ENCODE measurements around the gene CDKN2B-AS1. TPM values are rescaled to one million over a fixed set of nuclear protein-coding genes. Genes with fewer than 3 reads are reported as not detected.

The CDKN2B-AS1 gene
- total RNA-seq, 1 donor from 2014 or later, result not detected

DNA sequence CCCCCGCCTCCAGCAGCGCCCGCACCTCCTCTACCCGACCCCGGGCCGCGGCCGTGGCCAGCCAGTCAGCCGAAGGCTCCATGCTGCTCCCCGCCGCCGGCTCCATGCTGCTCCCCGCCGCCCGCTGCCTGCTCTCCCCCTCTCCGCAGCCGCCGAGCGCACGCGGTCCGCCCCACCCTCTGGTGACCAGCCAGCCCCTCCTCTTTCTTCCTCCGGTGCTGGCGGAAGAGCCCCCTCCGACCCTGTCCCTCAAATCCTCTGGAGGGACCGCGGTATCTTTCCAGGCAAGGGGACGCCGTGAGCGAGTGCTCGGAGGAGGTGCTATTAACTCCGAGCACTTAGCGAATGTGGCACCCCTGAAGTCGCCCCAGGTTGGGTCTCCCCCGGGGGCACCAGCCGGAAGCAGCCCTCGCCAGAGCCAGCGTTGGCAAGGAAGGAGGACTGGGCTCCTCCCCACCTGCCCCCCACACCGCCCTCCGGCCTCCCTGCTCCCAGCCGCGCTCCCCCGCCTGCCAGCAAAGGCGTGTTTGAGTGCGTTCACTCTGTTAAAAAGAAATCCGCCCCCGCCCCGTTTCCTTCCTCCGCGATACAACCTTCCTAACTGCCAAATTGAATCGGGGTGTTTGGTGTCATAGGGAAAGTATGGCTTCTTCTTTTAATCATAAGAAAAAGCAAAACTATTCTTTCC lies 19.7 kb upstream of the CDKN2B-AS1 start:
- Mint-ChIP-seq H3K27ac (no peak overlapping the region), H3K9me3 (peaks cover 4% of the 10 kb centered on the region), H3K36me3 (no peaks in the 10 kb centered on the region), H3K27me3 (ENCODE audit: insufficient read depth, low read depth) (peaks cover 93% of the 10 kb centered on the region), H3K4me1 (peaks cover 15% of the 10 kb centered on the region), H3K4me3 (peak overlapping the region; percentile 84)
- H4K20me1 ChIP-seq (ENCODE audit: low read depth), result peaks cover 69% of the 10 kb centered on the region
- no peak overlapping the region for H3K9ac ChIP-seq
- H3F3A ChIP-seq (ENCODE audit: low read depth), result peaks cover 30% of the 10 kb centered on the region
- peak; percentile 88 for DNase-seq (ENCODE audit: low spot score)
- H3K36me3 ChIP-seq, result no peaks in the 10 kb centered on the region
- no peaks in the 10 kb centered on the region for H3K79me2 ChIP-seq (ENCODE audit: low read depth)
- H3K9me3 ChIP-seq (ENCODE audit: low read depth), result no peaks in the 10 kb centered on the region
- peak overlapping the region; percentile 82 for H3K4me2 ChIP-seq
- TF ChIP-seq EZH2phosphoT487 (IDR thresholded peaks at IDR 0.05), result peak; percentile 70
- TF ChIP-seq EZH2 (IDR thresholded peaks at IDR 0.05), result peak; percentile 88
- TF ChIP-seq, protein P1, sequence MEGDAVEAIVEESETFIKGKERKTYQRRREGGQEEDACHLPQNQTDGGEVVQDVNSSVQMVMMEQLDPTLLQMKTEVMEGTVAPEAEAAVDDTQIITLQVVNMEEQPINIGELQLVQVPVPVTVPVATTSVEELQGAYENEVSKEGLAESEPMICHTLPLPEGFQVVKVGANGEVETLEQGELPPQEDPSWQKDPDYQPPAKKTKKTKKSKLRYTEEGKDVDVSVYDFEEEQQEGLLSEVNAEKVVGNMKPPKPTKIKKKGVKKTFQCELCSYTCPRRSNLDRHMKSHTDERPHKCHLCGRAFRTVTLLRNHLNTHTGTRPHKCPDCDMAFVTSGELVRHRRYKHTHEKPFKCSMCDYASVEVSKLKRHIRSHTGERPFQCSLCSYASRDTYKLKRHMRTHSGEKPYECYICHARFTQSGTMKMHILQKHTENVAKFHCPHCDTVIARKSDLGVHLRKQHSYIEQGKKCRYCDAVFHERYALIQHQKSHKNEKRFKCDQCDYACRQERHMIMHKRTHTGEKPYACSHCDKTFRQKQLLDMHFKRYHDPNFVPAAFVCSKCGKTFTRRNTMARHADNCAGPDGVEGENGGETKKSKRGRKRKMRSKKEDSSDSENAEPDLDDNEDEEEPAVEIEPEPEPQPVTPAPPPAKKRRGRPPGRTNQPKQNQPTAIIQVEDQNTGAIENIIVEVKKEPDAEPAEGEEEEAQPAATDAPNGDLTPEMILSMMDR (IDR thresholded peaks at IDR 0.05), result no peak
- H2AFZ ChIP-seq (replicated peaks), result peak overlapping the region; percentile 79
- peaks cover 100% of the 10 kb centered on the region for H3K27me3 ChIP-seq
- H3K4me3 ChIP-seq, result peak overlapping the region; percentile 45
- no peak overlapping the region for H3K27ac ChIP-seq
- no peaks in the 10 kb centered on the region for H3K4me1 ChIP-seq

- peaks cover 86% of the 10 kb centered on the region for H3K27me3 Mint-ChIP-seq (ENCODE audit: insufficient read depth, low read depth)
- peaks cover 4% of the 10 kb centered on the region for H3K9me3 Mint-ChIP-seq
- no peak overlapping the region for H3K4me2 ChIP-seq
- peaks cover 11% of the 10 kb centered on the region for H3K4me1 Mint-ChIP-seq
- H3F3A ChIP-seq (ENCODE audit: low read depth), result peaks cover 20% of the 10 kb centered on the region
- H2AFZ ChIP-seq (replicated peaks), result no peak overlapping the region
- peak; percentile 16 for TF ChIP-seq EZH2 (IDR thresholded peaks at IDR 0.05)
- TF ChIP-seq EZH2phosphoT487 (IDR thresholded peaks at IDR 0.05), result no peak
- no peak for DNase-seq (ENCODE audit: low spot score)
- H3K4me3 Mint-ChIP-seq, result no peak overlapping the region
- peaks cover 53% of the 10 kb centered on the region for H4K20me1 ChIP-seq (ENCODE audit: low read depth)
- no peak overlapping the region for H3K4me3 ChIP-seq
- H3K27ac ChIP-seq, result no peak overlapping the region
- H3K9ac ChIP-seq, result no peak overlapping the region
- H3K27ac Mint-ChIP-seq, result no peak overlapping the region
- no peaks in the 10 kb centered on the region for H3K79me2 ChIP-seq (ENCODE audit: low read depth)
- H3K36me3 Mint-ChIP-seq, result no peaks in the 10 kb centered on the region
- H3K9me3 ChIP-seq (ENCODE audit: low read depth), result no peaks in the 10 kb centered on the region
- H3K27me3 ChIP-seq, result peaks cover 99% of the 10 kb centered on the region
- no peaks in the 10 kb centered on the region for H3K4me1 ChIP-seq
- no peaks in the 10 kb centered on the region for H3K36me3 ChIP-seq
Measured at GRCh38 chr9:21976334-21976875, 18.2 kb upstream of the CDKN2B-AS1 start.

DNA sequence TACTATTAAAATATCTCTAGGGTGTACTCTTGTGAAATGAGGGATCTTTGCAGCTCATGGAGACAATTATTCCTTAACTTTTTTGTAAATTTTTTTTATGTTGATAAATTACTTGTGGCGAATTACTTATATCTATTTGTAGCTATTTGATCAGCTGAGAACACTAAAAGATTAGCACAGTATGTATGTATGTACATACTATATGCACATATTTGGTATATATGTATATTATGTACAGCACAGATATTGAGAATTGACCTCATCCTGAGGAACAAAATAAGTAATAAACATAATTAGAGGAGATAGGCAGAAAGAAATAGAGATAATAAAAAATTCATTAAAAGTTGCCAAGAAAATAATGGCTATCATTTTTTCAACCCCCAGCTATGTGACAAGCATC lies 12.2 kb upstream of the CDKN2B-AS1 start:
- H3K4me3 ChIP-seq, result no peak overlapping the region
- H3K27ac ChIP-seq, result no peak overlapping the region
- H2AFZ ChIP-seq (replicated peaks), result no peak overlapping the region
- H3K9ac ChIP-seq, result no peak overlapping the region
- H3K9me3 Mint-ChIP-seq, result no peaks in the 10 kb centered on the region
- peaks cover 4% of the 10 kb centered on the region for H3K4me1 Mint-ChIP-seq
- DNase-seq (ENCODE audit: low spot score), result no peak
- H3K36me3 ChIP-seq, result no peaks in the 10 kb centered on the region
- H3K27ac Mint-ChIP-seq, result no peak overlapping the region
- no peak for TF ChIP-seq EZH2 (IDR thresholded peaks at IDR 0.05)
- no peak for TF ChIP-seq EZH2phosphoT487 (IDR thresholded peaks at IDR 0.05)
- TF ChIP-seq, protein P1 (IDR thresholded peaks at IDR 0.05), result no peak
- H3F3A ChIP-seq (ENCODE audit: low read depth), result no peaks in the 10 kb centered on the region
- H3K4me3 Mint-ChIP-seq, result no peak overlapping the region
- no peaks in the 10 kb centered on the region for H3K36me3 Mint-ChIP-seq
- peaks cover 12% of the 10 kb centered on the region for H4K20me1 ChIP-seq (ENCODE audit: low read depth)
- no peaks in the 10 kb centered on the region for H3K79me2 ChIP-seq (ENCODE audit: low read depth)
- peaks cover 54% of the 10 kb centered on the region for H3K27me3 Mint-ChIP-seq (ENCODE audit: insufficient read depth, low read depth)
- H3K4me1 ChIP-seq, result no peaks in the 10 kb centered on the region
- H3K9me3 ChIP-seq (ENCODE audit: low read depth), result no peaks in the 10 kb centered on the region
- no peak overlapping the region for H3K4me2 ChIP-seq
- peaks cover 99% of the 10 kb centered on the region for H3K27me3 ChIP-seq

All from neural progenitor cell (in vitro differentiated cells).